Measurements from ENCODE around the gene HTRA3. TPM values are rescaled to one million over a fixed set of nuclear protein-coding genes. Genes with fewer than 3 reads are reported as not detected.

Gene HTRA3
- total RNA-seq, 1 donor from 2014 or later, result 3.4 TPM

GRCh38 chr4:8316911-8317351 is 47.4 kb downstream of the HTRA3 start:
- peaks cover 26% of the 10 kb centered on the region for H3K4me1 Mint-ChIP-seq
- no peak for TF ChIP-seq CTCF (conservative IDR thresholded peaks at IDR 0.05)
- H3K36me3 Mint-ChIP-seq (ENCODE audit: low read depth), result no peaks in the 10 kb centered on the region
- no peak for DNase-seq (ENCODE audit: low read depth, low spot score)
- peaks cover 8% of the 10 kb centered on the region for H3K9me3 Mint-ChIP-seq
- no peak overlapping the region for H3K27ac Mint-ChIP-seq (ENCODE audit: unreplicated experiment)
- H3K4me3 Mint-ChIP-seq, result no peak overlapping the region
- no peaks in the 10 kb centered on the region for H3K27me3 Mint-ChIP-seq (ENCODE audit: low read depth)

GRCh38 chr4:8317474-8317873 is 47.9 kb downstream of the HTRA3 start:
- H3K27ac Mint-ChIP-seq (ENCODE audit: unreplicated experiment), result no peak overlapping the region

GRCh38 chr4:8318509-8318908 is 49.0 kb downstream of the HTRA3 start:
- Mint-ChIP-seq H3K4me3 (no peak overlapping the region), H3K36me3 (ENCODE audit: low read depth) (no peaks in the 10 kb centered on the region), H3K9me3 (no peaks in the 10 kb centered on the region), H3K27me3 (ENCODE audit: low read depth) (no peaks in the 10 kb centered on the region), H3K4me1 (peaks cover 26% of the 10 kb centered on the region), H3K27ac (ENCODE audit: unreplicated experiment) (no peak overlapping the region)
- no peak for TF ChIP-seq CTCF (conservative IDR thresholded peaks at IDR 0.05)
- DNase-seq (ENCODE audit: low read depth, low spot score), result no peak

More at GRCh38 chr4:8317474-8317873, 47.9 kb downstream of the HTRA3 start:
- TF ChIP-seq CTCF (conservative IDR thresholded peaks at IDR 0.05), result no peak
- peaks cover 5% of the 10 kb centered on the region for H3K9me3 Mint-ChIP-seq
- H3K27me3 Mint-ChIP-seq (ENCODE audit: low read depth), result no peaks in the 10 kb centered on the region
- H3K4me1 Mint-ChIP-seq, result peaks cover 26% of the 10 kb centered on the region
- H3K4me3 Mint-ChIP-seq, result no peak overlapping the region
- no peak for DNase-seq (ENCODE audit: low read depth, low spot score)
- no peaks in the 10 kb centered on the region for H3K36me3 Mint-ChIP-seq (ENCODE audit: low read depth)

- Mint-ChIP-seq H3K36me3 (ENCODE audit: low read depth) (no peaks in the 10 kb centered on the region), H3K4me1 (peaks cover 26% of the 10 kb centered on the region), H3K27ac (ENCODE audit: unreplicated experiment) (no peak overlapping the region), H3K27me3 (ENCODE audit: low read depth) (no peaks in the 10 kb centered on the region), H3K9me3 (no peaks in the 10 kb centered on the region), H3K4me3 (no peak overlapping the region)
- no peak for TF ChIP-seq CTCF (conservative IDR thresholded peaks at IDR 0.05)
- no peak for DNase-seq (ENCODE audit: low read depth, low spot score)
These were observed 49.5 kb downstream of the HTRA3 start for GRCh38 chr4:8319061-8319460.

- no peaks in the 10 kb centered on the region for H3K36me3 Mint-ChIP-seq (ENCODE audit: low read depth)
- no peak for TF ChIP-seq CTCF (conservative IDR thresholded peaks at IDR 0.05)
- H3K4me1 Mint-ChIP-seq, result peaks cover 26% of the 10 kb centered on the region
- H3K4me3 Mint-ChIP-seq, result no peak overlapping the region
- no peak for DNase-seq (ENCODE audit: low read depth, low spot score)
- no peak overlapping the region for H3K27ac Mint-ChIP-seq (ENCODE audit: unreplicated experiment)
- no peaks in the 10 kb centered on the region for H3K27me3 Mint-ChIP-seq (ENCODE audit: low read depth)
- H3K9me3 Mint-ChIP-seq, result no peaks in the 10 kb centered on the region
These were observed 50.3 kb downstream of the HTRA3 start for GRCh38 chr4:8319731-8320385.

Measured in neural crest cell (in vitro differentiated cells).